Uterus (tissue), 4 donors: Measurements from ENCODE around the gene GABRR1. TPM values are rescaled to one million over a fixed set of nuclear protein-coding genes. Genes with fewer than 3 reads are reported as not detected.

Experiments
- DNase-seq, 2 donors: peaks; one replicate each; pipeline ENCODE4 v3.0.0-alpha.2; 2019 to 2020
- H3K27ac ChIP-seq, 2 donors: fragments of 200-600 bp; sonication (generic); 1 replicate in 1 of 2; 2 replicates in 1 of 2; pipeline ENCODE4 v1.5.1; 2016 to 2018
- H3K27me3 ChIP-seq, 2 donors: fragments of 200-600 bp; sonication (generic); one replicate each; pipeline ENCODE4 v1.5.1; 2018 to 2019; ENCODE audit warnings: control low read depth in 1 of 2
- H3K36me3 ChIP-seq, 2 donors: fragments of 200-600 bp; sonication (generic); one replicate each; pipeline ENCODE4 v1.5.1; 2019; ENCODE audit warnings: control low read depth in 1 of 2
- H3K4me1 ChIP-seq, 2 donors: fragments of 200-600 bp; sonication (generic); one replicate each; pipeline ENCODE4 v1.5.1; 2018 to 2019; ENCODE audit warnings: control low read depth in 1 of 2
- H3K4me3 ChIP-seq, 2 donors: fragments of 200-600 bp; sonication (generic); 1 replicate in 1 of 2; 2 replicates in 1 of 2; pipeline ENCODE4 v1.5.1; 2018 to 2019; ENCODE audit warnings: mild to moderate bottlenecking in 1 of 2
- H3K9me3 ChIP-seq, 2 donors: fragments of 200-600 bp; sonication (generic); one replicate each; pipeline ENCODE4 v1.5.1; 2019; ENCODE audit warnings: control low read depth in 1 of 2
- CTCF ChIP-seq, 4 experiments: fragments of 200-600 bp in 2 of 4; fragments of 450-650 bp in 2 of 4; sonication (generic) in 2 of 4; IDR thresholded peaks; one replicate each; pipeline ENCODE4 v1.5.1; 2016 to 2019; ENCODE audit warnings: antibody characterized with exemption in 4 of 4, mild to moderate bottlenecking in 2 of 4, moderate library complexity in 1 of 4
- POLR2A ChIP-seq, 2 donors: fragments of 450-650 bp; IDR thresholded peaks; one replicate each; pipeline ENCODE4 v1.6.1; 2016; ENCODE audit warnings: antibody characterized with exemption in 2 of 2, mild to moderate bottlenecking in 1 of 2, moderate library complexity in 1 of 2
- intact Hi-C: fragments of 100-400 bp; cut with DNase I; formaldehyde crosslinking; loops from one replicate; pipeline ENCODE4 v1.15.1; 2023; ENCODE audit warnings: low total_unique reads
- total RNA-seq, 4 donors: library from RNA; depleted of rRNA in 3 of 4; stranded (reverse); fragments of >200 nt in 3 of 4; gene quantifications; one replicate each; pipeline versions ENCODE4 v1.1.0 to v1.2.4, GENCODE V29; 2014 to 2023
- donor health status: DM: yes; HTN: yes; CAD: no.

GABRR1 gene
- total RNA-seq, 4 donors from 2014 or later = 0.69 TPM; not detected in 3

DNA sequence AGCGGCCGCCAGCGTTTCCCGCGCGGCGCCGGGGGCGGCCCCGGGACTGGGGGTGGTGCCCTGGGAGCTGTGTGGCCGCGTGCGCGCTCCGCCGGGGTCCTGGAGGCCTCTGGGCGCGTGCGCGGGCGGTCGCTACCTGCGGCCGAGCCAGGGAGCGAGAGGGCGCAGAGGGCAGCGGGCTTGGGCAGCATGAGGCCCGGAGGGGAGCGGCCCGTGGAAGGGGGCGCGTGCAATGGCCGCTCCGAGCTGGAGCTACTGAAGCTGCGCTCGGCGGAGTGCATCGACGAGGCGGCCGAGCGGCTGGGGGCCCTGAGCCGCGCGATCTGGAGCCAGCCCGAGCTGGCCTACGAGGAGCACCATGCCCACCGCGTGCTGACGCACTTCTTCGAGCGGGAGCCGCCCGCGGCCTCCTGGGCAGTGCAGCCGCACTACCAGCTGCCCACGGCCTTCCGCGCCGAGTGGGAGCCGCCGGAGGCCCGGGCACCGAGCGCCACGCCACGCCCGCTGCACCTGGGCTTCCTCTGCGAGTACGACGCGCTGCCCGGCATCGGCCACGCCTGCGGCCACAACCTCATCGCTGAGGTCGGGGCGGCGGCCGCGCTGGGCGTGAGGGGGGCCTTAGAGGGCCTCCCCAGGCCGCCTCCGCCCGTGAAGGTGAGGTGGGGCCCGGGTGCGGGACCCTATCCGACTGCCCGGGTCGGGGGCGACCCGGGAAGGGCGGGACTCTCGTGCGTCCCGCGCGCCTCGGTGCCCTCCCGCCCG is 71.0 kb downstream of the GABRR1 start, which contains the start of gene PM20D2:
TSS of gene PM20D2 (plus strand) at position 100 of the 762 bp plus-strand sequence. CDS start at position 190, 90 bp downstream.
- peak within 1 kb of the TSS; percentile 53 to 79 for H3K4me3 ChIP-seq
- TF ChIP-seq POLR2A (IDR thresholded peaks at IDR 0.05) (peak in 1 of 2 donors; percentile 69), CTCF (IDR thresholded peaks at IDR 0.05) (no peak)
- peaks cover 0 to 3% of the 10 kb centered on the region in 2 donors for H3K4me1 ChIP-seq
- DNase-seq = peak; percentile 52 to 62
- H3K27ac ChIP-seq = peak within 1 kb of the TSS; percentile 73 to 89
- no peaks in the 10 kb centered on the region for H3K36me3 ChIP-seq
- intact Hi-C loops = no loop called here
- H3K9me3 ChIP-seq = no peaks in the 10 kb centered on the region
- no peaks in the 10 kb centered on the region for H3K27me3 ChIP-seq

DNA sequence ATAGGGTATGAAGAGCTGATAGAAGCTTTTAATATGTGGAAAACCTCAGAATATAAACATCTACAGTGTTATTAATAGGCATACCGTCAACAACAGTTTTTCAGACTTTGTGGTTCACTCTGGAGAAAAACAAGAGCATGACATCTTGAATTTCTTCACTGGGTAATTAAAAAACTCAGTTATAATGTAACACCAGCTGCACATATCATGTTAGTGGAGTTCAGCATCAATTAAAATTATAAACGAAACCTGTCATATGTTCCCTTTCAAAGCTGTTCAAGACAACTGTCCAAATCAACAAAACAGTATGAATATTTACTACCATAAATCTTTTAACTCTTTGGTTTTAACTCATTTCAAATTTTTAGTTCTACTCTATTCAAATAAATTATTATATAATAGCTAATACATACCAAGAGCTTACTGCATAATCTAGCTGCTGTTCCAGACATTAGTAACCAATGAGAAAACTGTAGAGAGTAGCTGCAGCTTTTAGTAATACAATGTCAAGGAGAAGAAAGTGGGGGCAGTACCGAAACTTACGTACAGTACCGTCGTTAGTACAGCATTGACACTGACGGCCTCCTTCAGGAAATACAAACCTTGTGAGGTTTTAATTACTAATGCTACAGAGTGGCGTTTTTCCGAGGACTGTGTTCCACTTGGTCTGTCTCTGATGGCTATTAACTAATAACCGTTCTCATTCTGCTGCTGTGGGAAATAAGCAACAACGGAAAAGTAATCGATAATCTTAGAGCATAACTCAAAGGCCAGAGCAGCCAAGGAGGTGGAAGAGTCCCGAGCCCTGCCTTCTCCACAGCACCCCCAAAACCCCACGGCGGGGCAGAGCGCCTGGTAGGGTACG is 71.8 kb downstream of the GABRR1 start:
- no peak for DNase-seq
- no peaks in the 10 kb centered on the region for H3K36me3 ChIP-seq
- H3K4me1 ChIP-seq = peaks cover 0 to 3% of the 10 kb centered on the region in 2 donors
- no peaks in the 10 kb centered on the region for H3K9me3 ChIP-seq
- H3K27me3 ChIP-seq = no peaks in the 10 kb centered on the region
- H3K27ac ChIP-seq = peak overlapping the region; percentile 73 to 89
- no peak for TF ChIP-seq CTCF (IDR thresholded peaks at IDR 0.05)
- TF ChIP-seq POLR2A (IDR thresholded peaks at IDR 0.05) = no peak
- intact Hi-C loops = no loop called here
- H3K4me3 ChIP-seq = peak overlapping the region; percentile 53 to 79

- intact Hi-C loops = no loop called here
- Histone ChIP-seq H3K27me3 (no peaks in the 10 kb centered on the region), H3K27ac (peak overlapping the region in 1 of 2 donors; percentile 73), H3K9me3 (no peaks in the 10 kb centered on the region), H3K4me3 (no peak overlapping the region), H3K4me1 (peaks cover 0 to 3% of the 10 kb centered on the region in 2 donors), H3K36me3 (no peaks in the 10 kb centered on the region)
- no peak for DNase-seq
- TF ChIP-seq POLR2A (IDR thresholded peaks at IDR 0.05) (no peak), CTCF (IDR thresholded peaks at IDR 0.05) (no peak)
These were observed 72.7 kb downstream of the GABRR1 start for GRCh38 chr6:89144354-89144906.

GRCh38 chr6:89140347-89141156 is 76.6 kb downstream of the GABRR1 start:
- intact Hi-C loops = no loop called here

More at GRCh38 chr6:89140347-89141156, 76.6 kb downstream of the GABRR1 start:
- H3K36me3 ChIP-seq = no peaks in the 10 kb centered on the region
- H3K9me3 ChIP-seq = no peaks in the 10 kb centered on the region
- H3K27me3 ChIP-seq = no peaks in the 10 kb centered on the region
- no peak overlapping the region for H3K27ac ChIP-seq
- H3K4me3 ChIP-seq = no peak overlapping the region
- DNase-seq = no peak
- TF ChIP-seq CTCF (IDR thresholded peaks at IDR 0.05) (no peak), POLR2A (IDR thresholded peaks at IDR 0.05) (no peak)
- H3K4me1 ChIP-seq = no peaks in the 10 kb centered on the region
